Activated T-cell treated with anti-CD3 and anti-CD28 coated beads, Interleukin-2, amount 50 U/mL, for 24 hours (primary cell): ENCODE measurements around the gene MXD4.
"Not testable (repeated sequence)": the region's sequence is repeated elsewhere in the genome, so short reads cannot be mapped to it uniquely, and the experiment has no call there.

Source experiments
- DNase-seq: peaks from one replicate; pipeline ENCODE4 v3.0.0-alpha.2; 2020
- H3K27ac Mint-ChIP-seq: 2 replicates; pipeline ENCODE4 v1.8.0; 2020; ENCODE audit warnings: mild to moderate bottlenecking, mixed read lengths
- H3K27me3 Mint-ChIP-seq: 2 replicates; pipeline ENCODE4 v1.8.0; 2020; ENCODE audit warnings: mixed read lengths
- H3K36me3 Mint-ChIP-seq: 2 replicates; pipeline ENCODE4 v1.8.0; 2020; ENCODE audit warnings: low read depth, mixed read lengths
- H3K4me1 Mint-ChIP-seq: 2 replicates; pipeline ENCODE4 v1.8.0; 2020; ENCODE audit warnings: low read depth, mixed read lengths
- H3K4me3 Mint-ChIP-seq: 2 replicates; pipeline ENCODE4 v1.8.0; 2020; ENCODE audit warnings: mild to moderate bottlenecking, moderate library complexity, mixed read lengths
- H3K9me3 Mint-ChIP-seq: 2 replicates; pipeline ENCODE4 v1.8.0; 2020; ENCODE audit warnings: mixed read lengths

The MXD4 gene

GRCh38 chr4:2286904-2287593, 25.1 kb upstream of the MXD4 start:
- H3K36me3 Mint-ChIP-seq: no peaks in the 10 kb centered on the region
- peaks cover 56% of the 10 kb centered on the region for H3K4me1 Mint-ChIP-seq
- no peaks in the 10 kb centered on the region for H3K27me3 Mint-ChIP-seq
- no peaks in the 10 kb centered on the region for H3K9me3 Mint-ChIP-seq
- no peak for DNase-seq
- no peak overlapping the region for H3K4me3 Mint-ChIP-seq
- H3K27ac Mint-ChIP-seq: no peak overlapping the region

- H3K27ac Mint-ChIP-seq: peak overlapping the region; percentile 59
- no peak overlapping the region for H3K4me3 Mint-ChIP-seq
- H3K27me3 Mint-ChIP-seq: no peaks in the 10 kb centered on the region
- no peaks in the 10 kb centered on the region for H3K36me3 Mint-ChIP-seq
- no peak for DNase-seq
- H3K4me1 Mint-ChIP-seq: peaks cover 61% of the 10 kb centered on the region
- H3K9me3 Mint-ChIP-seq: no peaks in the 10 kb centered on the region
Measured at GRCh38 chr4:2285613-2286381, 23.9 kb upstream of the MXD4 start.

- Mint-ChIP-seq H3K36me3 (no peaks in the 10 kb centered on the region), H3K27ac (peak overlapping the region; percentile 59), H3K9me3 (no peaks in the 10 kb centered on the region), H3K4me1 (peaks cover 59% of the 10 kb centered on the region), H3K27me3 (no peaks in the 10 kb centered on the region), H3K4me3 (no peak overlapping the region)
- DNase-seq: no peak
Measured at GRCh38 chr4:2284934-2285612, 23.2 kb upstream of the MXD4 start.

- H3K4me1 Mint-ChIP-seq: peaks cover 55% of the 10 kb centered on the region
- DNase-seq: no peak
- H3K27me3 Mint-ChIP-seq: no peaks in the 10 kb centered on the region
- no peak overlapping the region for H3K4me3 Mint-ChIP-seq
- no peaks in the 10 kb centered on the region for H3K9me3 Mint-ChIP-seq
- no peak overlapping the region for H3K27ac Mint-ChIP-seq
- H3K36me3 Mint-ChIP-seq: no peaks in the 10 kb centered on the region
Measured at GRCh38 chr4:2284161-2284933, 22.4 kb upstream of the MXD4 start.

- Mint-ChIP-seq H3K36me3 (no peaks in the 10 kb centered on the region), H3K4me1 (peaks cover 53% of the 10 kb centered on the region), H3K4me3 (no peak overlapping the region), H3K27ac (no peak overlapping the region), H3K27me3 (no peaks in the 10 kb centered on the region), H3K9me3 (no peaks in the 10 kb centered on the region)
- no peak for DNase-seq
Measured at GRCh38 chr4:2283199-2283711, 21.3 kb upstream of the MXD4 start.

- H3K27ac Mint-ChIP-seq: peak overlapping the region; percentile 95
- no peaks in the 10 kb centered on the region for H3K36me3 Mint-ChIP-seq
- DNase-seq: peak; percentile 75
- H3K4me3 Mint-ChIP-seq: peak overlapping the region; percentile 41
- peaks cover 50% of the 10 kb centered on the region for H3K4me1 Mint-ChIP-seq
- H3K27me3 Mint-ChIP-seq: no peaks in the 10 kb centered on the region
- H3K9me3 Mint-ChIP-seq: no peaks in the 10 kb centered on the region
Measured at GRCh38 chr4:2281575-2282343, 19.9 kb upstream of the MXD4 start.

- Mint-ChIP-seq H3K9me3 (no peaks in the 10 kb centered on the region), H3K27me3 (no peaks in the 10 kb centered on the region), H3K27ac (peak overlapping the region; percentile 95), H3K36me3 (no peaks in the 10 kb centered on the region), H3K4me3 (no peak overlapping the region), H3K4me1 (peaks cover 48% of the 10 kb centered on the region)
- DNase-seq: no peak
Measured at GRCh38 chr4:2280531-2281300, 18.8 kb upstream of the MXD4 start.

- no peak overlapping the region for H3K4me3 Mint-ChIP-seq
- H3K27me3 Mint-ChIP-seq: no peaks in the 10 kb centered on the region
- no peak for DNase-seq
- peaks cover 26% of the 10 kb centered on the region for H3K4me1 Mint-ChIP-seq
- no peak overlapping the region for H3K27ac Mint-ChIP-seq
- no peaks in the 10 kb centered on the region for H3K9me3 Mint-ChIP-seq
- H3K36me3 Mint-ChIP-seq: no peaks in the 10 kb centered on the region
Measured at GRCh38 chr4:2277956-2278355, 16.0 kb upstream of the MXD4 start.

GRCh38 chr4:2276581-2277325, 14.8 kb upstream of the MXD4 start:
- no peaks in the 10 kb centered on the region for H3K27me3 Mint-ChIP-seq
- H3K9me3 Mint-ChIP-seq: no peaks in the 10 kb centered on the region
- peaks cover 14% of the 10 kb centered on the region for H3K4me1 Mint-ChIP-seq
- no peak overlapping the region for H3K4me3 Mint-ChIP-seq
- H3K36me3 Mint-ChIP-seq: peaks cover 2% of the 10 kb centered on the region
- no peak for DNase-seq
- H3K27ac Mint-ChIP-seq: no peak overlapping the region

GRCh38 chr4:2275546-2276251, 13.8 kb upstream of the MXD4 start:
- peaks cover 3% of the 10 kb centered on the region for H3K4me1 Mint-ChIP-seq
- DNase-seq: no peak
- peaks cover 2% of the 10 kb centered on the region for H3K36me3 Mint-ChIP-seq
- H3K27me3 Mint-ChIP-seq: no peaks in the 10 kb centered on the region
- no peaks in the 10 kb centered on the region for H3K9me3 Mint-ChIP-seq
- H3K27ac Mint-ChIP-seq: no peak overlapping the region
- no peak overlapping the region for H3K4me3 Mint-ChIP-seq

GRCh38 chr4:2275044-2275397, 13.1 kb upstream of the MXD4 start:
- not testable (repeated sequence) for H3K9me3 Mint-ChIP-seq, H3K4me1 Mint-ChIP-seq, H3K36me3 Mint-ChIP-seq, H3K27me3 Mint-ChIP-seq, DNase-seq, H3K4me3 Mint-ChIP-seq, H3K27ac Mint-ChIP-seq

- DNase-seq: no peak
Measured at GRCh38 chr4:2274320-2275043, 12.6 kb upstream of the MXD4 start.

More at GRCh38 chr4:2274320-2275043, 12.6 kb upstream of the MXD4 start:
- peaks cover 2% of the 10 kb centered on the region for H3K36me3 Mint-ChIP-seq
- no peak overlapping the region for H3K27ac Mint-ChIP-seq
- no peak overlapping the region for H3K4me3 Mint-ChIP-seq
- H3K27me3 Mint-ChIP-seq: no peaks in the 10 kb centered on the region
- no peaks in the 10 kb centered on the region for H3K9me3 Mint-ChIP-seq
- H3K4me1 Mint-ChIP-seq: no peaks in the 10 kb centered on the region
